ENCODE data around the gene TMEM18.

Gene TMEM18

DNA sequence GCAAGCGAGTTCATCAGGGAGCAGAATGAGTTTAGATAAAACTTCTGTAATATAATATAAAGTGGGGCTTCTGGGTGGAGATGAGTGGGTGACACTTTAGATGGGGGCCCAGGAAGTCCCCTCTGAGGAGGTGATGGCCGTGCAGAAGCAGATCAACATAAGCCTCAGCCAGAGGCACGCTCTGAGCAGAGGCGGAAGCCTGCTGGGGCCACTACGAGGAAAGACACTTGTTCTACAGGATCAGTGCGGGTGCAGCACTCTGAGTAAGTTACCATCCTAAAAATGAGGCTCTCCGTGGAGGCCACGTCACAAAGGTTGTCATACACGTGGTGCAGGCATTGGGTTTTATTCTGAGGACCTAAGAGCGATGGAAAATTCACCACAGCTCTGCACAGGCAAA lies 22.3 kb downstream of the TMEM18 start:
- H3K56ac ChIP-seq (ENCODE audit: low read length) = no peak overlapping the region
- no peak overlapping the region for H4K5ac ChIP-seq (ENCODE audit: low read length)
- no peak overlapping the region for H3K18ac ChIP-seq (ENCODE audit: low read length)
- H2AK5ac ChIP-seq (ENCODE audit: low read length) = no peak overlapping the region
- no peaks in the 10 kb centered on the region for H3K79me1 ChIP-seq (ENCODE audit: low read length)
- no peaks in the 10 kb centered on the region for H3K4me1 ChIP-seq (ENCODE audit: control insufficient read depth, low read depth, low read length)
- H3K4me3 ChIP-seq (ENCODE audit: low read length) = no peak overlapping the region
- no peak overlapping the region for H2BK5ac ChIP-seq (ENCODE audit: low read length)
- H3K79me2 ChIP-seq (ENCODE audit: control insufficient read depth, insufficient read depth, low read length) = no peaks in the 10 kb centered on the region
- no peak overlapping the region for H4K8ac ChIP-seq (ENCODE audit: low read depth, low read length)
- no peak overlapping the region for H3K4me2 ChIP-seq (ENCODE audit: low read length)
- H3K27me3 ChIP-seq (ENCODE audit: insufficient read depth, low read length, poor library complexity) = no peaks in the 10 kb centered on the region
- H3K9ac ChIP-seq (ENCODE audit: low read length) = no peak overlapping the region
- H3K36me3 ChIP-seq (ENCODE audit: control insufficient read depth, insufficient read depth, low read length) = no peaks in the 10 kb centered on the region
- no peak overlapping the region for H3K27ac ChIP-seq (ENCODE audit: low read depth, low read length)
- H2BK15ac ChIP-seq (replicated peaks; ENCODE audit: low read depth) = no peak overlapping the region
- no peak overlapping the region for H3K23ac ChIP-seq (ENCODE audit: low read length)
- DNase-seq = no peak
- H2BK120ac ChIP-seq (ENCODE audit: low read depth, low read length) = no peak overlapping the region
- WGBS (ENCODE audit: extremely low coverage, insufficient coverage, low lambda C conversion rate) = no CpG with 5 or more reads among the region's 10 CpGs
- H3K4ac ChIP-seq (ENCODE audit: low read depth, low read length) = no peak overlapping the region

DNA sequence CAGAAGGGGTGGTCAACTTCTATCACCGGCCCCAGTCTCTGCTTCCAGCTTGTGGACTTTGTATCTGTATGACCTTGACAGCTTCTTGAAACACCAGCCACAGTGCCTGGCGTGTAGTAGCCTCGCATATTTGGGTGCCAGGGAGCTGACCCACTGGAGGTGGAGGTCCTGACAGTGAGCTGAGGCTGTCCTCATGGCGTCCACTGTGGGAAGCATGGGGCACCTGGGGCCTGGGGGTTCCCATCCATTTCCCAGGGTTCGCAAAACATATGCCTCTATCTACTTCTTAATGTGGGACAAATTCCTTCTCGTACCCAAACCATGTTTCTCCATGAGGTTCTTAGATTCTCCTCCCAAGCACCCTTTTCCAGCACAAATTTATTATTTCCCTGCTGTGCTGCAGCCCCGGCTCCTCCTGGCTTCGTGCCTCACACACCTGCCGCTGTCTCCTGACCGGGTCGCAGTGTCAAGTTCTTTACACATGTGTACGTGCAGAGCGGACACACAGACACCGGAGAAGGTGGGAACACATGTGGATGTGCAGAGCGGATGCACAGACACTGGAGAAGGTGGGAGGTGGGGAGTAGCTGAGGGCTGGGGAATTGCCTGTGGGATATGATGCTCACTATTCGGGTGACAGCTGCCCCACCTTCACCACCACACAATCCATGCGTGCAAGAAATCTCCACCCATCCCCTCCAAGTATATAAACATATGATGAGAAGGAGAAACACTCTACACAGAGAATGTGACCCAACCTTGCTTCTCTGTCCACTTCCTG lies 23.4 kb downstream of the TMEM18 start:
- Histone ChIP-seq H3K4me2 (ENCODE audit: low read length) (no peak overlapping the region), H3K18ac (ENCODE audit: low read length) (no peak overlapping the region), H3K27me3 (ENCODE audit: insufficient read depth, low read length, poor library complexity) (no peaks in the 10 kb centered on the region), H3K9ac (ENCODE audit: low read length) (no peak overlapping the region), H3K56ac (ENCODE audit: low read length) (no peak overlapping the region), H2BK15ac (replicated peaks; ENCODE audit: low read depth) (no peak overlapping the region), H3K27ac (ENCODE audit: low read depth, low read length) (no peak overlapping the region), H3K4ac (ENCODE audit: low read depth, low read length) (no peak overlapping the region), H4K5ac (ENCODE audit: low read length) (no peak overlapping the region), H3K36me3 (ENCODE audit: control insufficient read depth, insufficient read depth, low read length) (no peaks in the 10 kb centered on the region), H3K79me1 (ENCODE audit: low read length) (no peaks in the 10 kb centered on the region), H2AK5ac (ENCODE audit: low read length) (no peak overlapping the region), H3K79me2 (ENCODE audit: control insufficient read depth, insufficient read depth, low read length) (no peaks in the 10 kb centered on the region), H4K8ac (ENCODE audit: low read depth, low read length) (no peak overlapping the region), H3K23ac (ENCODE audit: low read length) (no peak overlapping the region), H3K4me3 (ENCODE audit: low read length) (no peak overlapping the region), H2BK5ac (ENCODE audit: low read length) (no peak overlapping the region), H2BK120ac (ENCODE audit: low read depth, low read length) (no peak overlapping the region), H3K4me1 (ENCODE audit: control insufficient read depth, low read depth, low read length) (no peaks in the 10 kb centered on the region)
- no CpG with 5 or more reads among the region's 17 CpGs for WGBS (ENCODE audit: extremely low coverage, insufficient coverage, low lambda C conversion rate)
- DNase-seq = no peak

DNA sequence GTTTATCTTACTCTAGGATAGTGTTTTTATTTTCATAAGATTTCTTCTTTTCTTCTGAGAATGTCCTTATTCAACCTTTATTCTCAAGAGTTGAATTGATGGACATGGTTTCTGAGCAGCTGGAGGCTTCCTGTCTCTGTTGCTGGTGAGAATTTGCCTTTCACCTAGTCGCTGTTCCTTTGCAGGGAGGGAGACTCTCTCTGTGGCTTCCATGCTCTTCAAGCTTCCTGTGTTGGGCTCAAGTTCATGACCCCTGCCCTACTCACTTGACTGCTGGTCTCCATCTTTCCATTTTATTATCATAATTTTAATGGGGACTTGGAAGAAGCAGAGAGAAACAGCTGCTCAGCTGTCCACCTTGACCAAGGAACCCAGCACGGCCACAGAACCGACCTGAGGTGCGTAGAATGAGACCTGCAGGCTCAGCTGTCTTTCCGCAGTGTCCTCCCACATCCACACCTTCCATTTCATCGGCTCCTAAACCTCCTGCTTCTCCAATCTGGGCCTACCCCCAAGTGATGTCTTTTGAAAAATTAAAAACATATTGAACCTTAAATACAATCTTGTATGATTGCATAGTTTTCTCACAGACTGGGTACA lies 24.2 kb downstream of the TMEM18 start:
- H2BK5ac ChIP-seq (ENCODE audit: low read length) = no peak overlapping the region
- H3K36me3 ChIP-seq (ENCODE audit: control insufficient read depth, insufficient read depth, low read length) = no peaks in the 10 kb centered on the region
- H3K4me3 ChIP-seq (ENCODE audit: low read length) = no peak overlapping the region
- no peak for DNase-seq
- H3K56ac ChIP-seq (ENCODE audit: low read length) = no peak overlapping the region
- no peaks in the 10 kb centered on the region for H3K79me2 ChIP-seq (ENCODE audit: control insufficient read depth, insufficient read depth, low read length)
- no peak overlapping the region for H3K23ac ChIP-seq (ENCODE audit: low read length)
- H2BK15ac ChIP-seq (replicated peaks; ENCODE audit: low read depth) = no peak overlapping the region
- no peaks in the 10 kb centered on the region for H3K4me1 ChIP-seq (ENCODE audit: control insufficient read depth, low read depth, low read length)
- H3K79me1 ChIP-seq (ENCODE audit: low read length) = no peaks in the 10 kb centered on the region
- no peak overlapping the region for H4K8ac ChIP-seq (ENCODE audit: low read depth, low read length)
- H3K4ac ChIP-seq (ENCODE audit: low read depth, low read length) = no peak overlapping the region
- no peak overlapping the region for H3K9ac ChIP-seq (ENCODE audit: low read length)
- H3K18ac ChIP-seq (ENCODE audit: low read length) = no peak overlapping the region
- no peak overlapping the region for H3K27ac ChIP-seq (ENCODE audit: low read depth, low read length)
- H3K4me2 ChIP-seq (ENCODE audit: low read length) = no peak overlapping the region
- no CpG with 5 or more reads among the region's 6 CpGs for WGBS (ENCODE audit: extremely low coverage, insufficient coverage, low lambda C conversion rate)
- H2BK120ac ChIP-seq (ENCODE audit: low read depth, low read length) = no peak overlapping the region
- no peaks in the 10 kb centered on the region for H3K27me3 ChIP-seq (ENCODE audit: insufficient read depth, low read length, poor library complexity)
- H4K5ac ChIP-seq (ENCODE audit: low read length) = no peak overlapping the region
- H2AK5ac ChIP-seq (ENCODE audit: low read length) = no peak overlapping the region

DNA sequence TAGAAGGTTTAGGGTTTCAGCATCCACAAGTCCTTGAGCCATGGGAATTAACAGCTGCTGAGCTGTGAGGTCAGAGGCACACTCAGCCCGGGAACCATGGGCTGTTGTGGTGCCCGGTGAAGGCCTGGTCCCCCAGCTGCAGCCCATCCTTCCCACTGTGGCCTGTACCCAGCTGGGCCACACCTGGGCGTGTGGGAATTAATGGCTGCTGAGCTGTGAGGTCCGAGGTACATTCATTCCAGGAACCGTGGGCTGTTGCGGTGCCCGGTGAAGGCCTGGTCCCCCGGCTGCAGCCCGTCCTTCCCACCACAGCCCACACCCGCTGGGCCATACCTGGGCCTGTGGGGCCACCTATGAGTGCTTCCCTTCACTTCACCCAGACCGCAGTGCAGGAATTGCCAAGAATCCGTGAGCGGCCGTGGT lies 25.2 kb downstream of the TMEM18 start:
- no CpG with 5 or more reads among the region's 14 CpGs for WGBS (ENCODE audit: extremely low coverage, insufficient coverage, low lambda C conversion rate)
- no peak overlapping the region for H3K27ac ChIP-seq (ENCODE audit: low read depth, low read length)
- no peak overlapping the region for H2AK5ac ChIP-seq (ENCODE audit: low read length)

DNA sequence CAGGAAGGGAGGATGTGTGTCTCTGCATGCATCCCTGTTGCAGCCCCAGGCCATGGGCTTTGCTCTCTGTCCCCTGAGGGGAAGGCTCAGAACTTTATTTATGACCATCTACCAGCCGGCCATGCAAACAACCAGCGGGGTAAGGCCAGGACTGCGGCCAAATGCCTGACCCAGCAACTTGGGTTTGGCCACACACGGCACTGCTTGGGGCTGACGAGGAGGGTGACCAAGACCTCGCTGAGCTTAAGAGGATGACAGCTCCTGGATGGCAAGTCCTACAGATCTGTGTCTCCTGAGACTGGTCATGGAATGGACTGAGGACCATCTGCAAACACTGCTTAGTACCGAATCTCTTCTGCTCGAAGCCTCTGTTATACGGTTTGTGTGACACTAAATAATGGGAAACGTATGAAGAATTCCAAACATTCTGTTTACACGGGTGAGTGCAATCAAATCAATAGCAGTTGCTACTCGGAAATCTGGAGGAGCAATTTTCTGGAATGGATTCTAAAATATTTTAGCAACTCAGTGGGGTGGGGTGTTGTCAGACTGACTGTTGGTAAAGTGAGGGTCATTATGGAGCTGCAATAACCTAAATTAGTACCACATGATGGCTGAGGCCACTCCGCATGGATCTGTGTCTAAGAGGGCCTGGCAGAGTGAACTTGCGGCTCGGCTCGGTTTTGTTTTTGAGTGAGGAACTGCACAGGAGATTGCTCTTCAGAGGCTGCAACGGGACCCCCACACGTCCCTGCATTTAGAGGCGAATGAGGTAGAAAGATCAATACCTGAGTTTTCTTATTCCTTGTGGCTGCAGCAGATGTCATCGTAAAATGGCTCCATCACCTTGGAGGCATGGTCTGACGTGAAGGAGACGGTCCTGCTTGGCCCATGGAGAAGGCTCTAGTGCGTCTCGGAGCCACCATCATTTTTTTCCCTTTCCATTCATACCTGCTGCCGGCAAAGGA lies 26.6 kb downstream of the TMEM18 start:
- Histone ChIP-seq H3K4me3 (ENCODE audit: low read length) (no peak overlapping the region), H2BK5ac (ENCODE audit: low read length) (no peak overlapping the region), H2BK15ac (replicated peaks; ENCODE audit: low read depth) (no peak overlapping the region), H3K9ac (ENCODE audit: low read length) (no peak overlapping the region), H2BK120ac (ENCODE audit: low read depth, low read length) (no peak overlapping the region), H3K4me1 (ENCODE audit: control insufficient read depth, low read depth, low read length) (no peaks in the 10 kb centered on the region), H3K79me2 (ENCODE audit: control insufficient read depth, insufficient read depth, low read length) (no peaks in the 10 kb centered on the region), H2AK5ac (ENCODE audit: low read length) (no peak overlapping the region), H3K36me3 (ENCODE audit: control insufficient read depth, insufficient read depth, low read length) (no peaks in the 10 kb centered on the region), H3K79me1 (ENCODE audit: low read length) (no peaks in the 10 kb centered on the region), H3K4ac (ENCODE audit: low read depth, low read length) (no peak overlapping the region), H3K27ac (ENCODE audit: low read depth, low read length) (no peak overlapping the region), H3K56ac (ENCODE audit: low read length) (no peak overlapping the region), H3K18ac (ENCODE audit: low read length) (no peak overlapping the region), H4K5ac (ENCODE audit: low read length) (no peak overlapping the region), H4K8ac (ENCODE audit: low read depth, low read length) (no peak overlapping the region), H3K23ac (ENCODE audit: low read length) (no peak overlapping the region), H3K27me3 (ENCODE audit: insufficient read depth, low read length, poor library complexity) (no peaks in the 10 kb centered on the region), H3K4me2 (ENCODE audit: low read length) (no peak overlapping the region)
- no CpG with 5 or more reads among the region's 25 CpGs for WGBS (ENCODE audit: extremely low coverage, insufficient coverage, low lambda C conversion rate)
- DNase-seq = no peak

More for the DNA sequence above, 25.2 kb downstream of the TMEM18 start:
- Histone ChIP-seq H3K36me3 (ENCODE audit: control insufficient read depth, insufficient read depth, low read length) (no peaks in the 10 kb centered on the region), H4K8ac (ENCODE audit: low read depth, low read length) (no peak overlapping the region), H3K9ac (ENCODE audit: low read length) (no peak overlapping the region), H2BK5ac (ENCODE audit: low read length) (no peak overlapping the region), H3K23ac (ENCODE audit: low read length) (no peak overlapping the region), H3K4me2 (ENCODE audit: low read length) (no peak overlapping the region), H2BK120ac (ENCODE audit: low read depth, low read length) (no peak overlapping the region), H3K18ac (ENCODE audit: low read length) (no peak overlapping the region), H3K79me2 (ENCODE audit: control insufficient read depth, insufficient read depth, low read length) (no peaks in the 10 kb centered on the region), H3K4me1 (ENCODE audit: control insufficient read depth, low read depth, low read length) (no peaks in the 10 kb centered on the region), H3K27me3 (ENCODE audit: insufficient read depth, low read length, poor library complexity) (no peaks in the 10 kb centered on the region), H4K5ac (ENCODE audit: low read length) (no peak overlapping the region), H3K79me1 (ENCODE audit: low read length) (no peaks in the 10 kb centered on the region), H3K4me3 (ENCODE audit: low read length) (no peak overlapping the region), H3K56ac (ENCODE audit: low read length) (no peak overlapping the region), H3K4ac (ENCODE audit: low read depth, low read length) (no peak overlapping the region), H2BK15ac (replicated peaks; ENCODE audit: low read depth) (no peak overlapping the region)
- no peak for DNase-seq
